HCT116 (cell line): ENCODE data around the gene DET1. TPM values are rescaled to one million over a fixed set of nuclear protein-coding genes. Genes with fewer than 3 reads are reported as not detected.

Source experiments
- ATAC-seq: fragments of 200-7000 bp; cut with Tn5 transposase; 2 replicates; pipeline ENCODE4 v1.9.1; 2020; ENCODE audit warnings: mild to moderate bottlenecking, moderate library complexity
- BruUV-seq: library from RNA; stranded (reverse); fragments of 400-500 nt; replicated peaks from 2 replicates; lab custom pipeline; 2021; lab: Mats Ljungman, UMichigan
- CTCF ChIA-PET: fragments of 300-600 bp; sonication (Branson Sonifier 250); formaldehyde crosslinking; loops from one replicate; lab custom pipeline; 2021; ENCODE audit warnings: antibody characterized with exemption; lab: Charles Lee
- POLR2A ChIA-PET: fragments of 300-600, 350-600 bp; sonication (Branson Sonifier 250); formaldehyde crosslinking; loops from one replicate; lab custom pipeline; 2021; ENCODE audit warnings: antibody characterized with exemption; lab: Charles Lee
- RAD21 ChIA-PET, 2 experiments: fragments of 300-600 bp; sonication (Branson Sonifier 250); formaldehyde crosslinking; loops; one replicate each; lab custom pipeline; 2023; ENCODE audit warnings: low total read pairs in 2 of 2; ENCODE audit not compliant: uncharacterized antibody in 2 of 2, unreplicated experiment in 2 of 2, low non-redundant PET in 1 of 2; lab: Charles Lee
- DNase-seq: peaks from one replicate; pipeline ENCODE4 v3.0.0-alpha.2; 2010; ENCODE audit warnings: low read depth, low spot score
- H2AFZ ChIP-seq: fragments of 200-600 bp; shearing (Covaris generic), sonication (generic); 2 replicates; pipeline ENCODE4 v1.6.1; 2017; ENCODE audit warnings: low read depth, mixed run types, mixed read lengths, antibody characterized with exemption, low read length; ENCODE audit not compliant: poor library complexity, severe bottlenecking
- H3K27ac ChIP-seq: 2 replicates; pipeline ENCODE4 v1.5.1; 2012; ENCODE audit warnings: low read depth, low read length
- H3K27me3 ChIP-seq: fragments of 200-600 bp; sonication (generic); 2 replicates; pipeline ENCODE4 v1.6.1; 2016; ENCODE audit warnings: mixed run types, low read length, mixed read lengths; ENCODE audit not compliant: insufficient read depth
- H3K36me3 ChIP-seq, 2 experiments: fragments of 200-500 bp in 1 of 2; fragments of 200-600 bp in 1 of 2; sonication (Bioruptor generic) in 1 of 2; sonication (generic) in 1 of 2; 2 replicates each; pipeline versions ENCODE4 v1.5.1 to v1.6.1; 2014 to 2016; ENCODE audit warnings: low read length in 2 of 2, inconsistent platforms in 1 of 2, mixed read lengths in 1 of 2, mixed run types in 1 of 2; ENCODE audit not compliant: insufficient read depth in 2 of 2, control insufficient read depth in 1 of 2
- H3K4me1 ChIP-seq, 2 experiments: fragments of 200-600 bp in 1 of 2; sonication (generic) in 1 of 2; 2 replicates each; pipeline versions ENCODE4 v1.5.1 to v1.6.1; 2012 to 2017; ENCODE audit warnings: low read length in 2 of 2, inconsistent platforms in 1 of 2, mild to moderate bottlenecking in 1 of 2, mixed read lengths in 1 of 2, mixed run types in 1 of 2, moderate library complexity in 1 of 2; ENCODE audit not compliant: insufficient read depth in 2 of 2, control insufficient read depth in 1 of 2
- H3K4me2 ChIP-seq: fragments of 200-600 bp; sonication (generic); 2 replicates; pipeline ENCODE4 v1.6.1; 2017; ENCODE audit warnings: mixed run types, low read length, mixed read lengths
- H3K4me3 ChIP-seq, 2 experiments: fragments of 200-600 bp in 1 of 2; sonication (generic) in 1 of 2; replicated peaks in 1 of 2; 2 replicates each; pipeline ENCODE4 v1.5.1; 2011 to 2016; ENCODE audit warnings: low read length in 2 of 2, control low read depth in 1 of 2, low read depth in 1 of 2, mild to moderate bottlenecking in 1 of 2, mixed read lengths in 1 of 2, mixed run types in 1 of 2
- H3K79me2 ChIP-seq: fragments of 200-600 bp; sonication (generic); 2 replicates; pipeline ENCODE4 v1.6.1; 2017; ENCODE audit warnings: mild to moderate bottlenecking, mixed run types, low read length, moderate library complexity, mixed read lengths; ENCODE audit not compliant: insufficient read depth
- H3K9ac ChIP-seq: fragments of 200-600 bp; sonication (generic); 2 replicates; pipeline ENCODE4 v1.6.1; 2016; ENCODE audit warnings: low read length, mixed read lengths
- H3K9me2 ChIP-seq: fragments of 200-600 bp; sonication (generic), shearing (Covaris generic); 2 replicates; pipeline ENCODE4 v1.6.1; 2017; ENCODE audit warnings: mixed run types, mild to moderate bottlenecking, moderate library complexity; ENCODE audit not compliant: insufficient read depth
- H3K9me3 ChIP-seq, 2 experiments: fragments of 200-500 bp in 1 of 2; fragments of 200-600 bp in 1 of 2; sonication (Bioruptor generic) in 1 of 2; sonication (generic) in 1 of 2; 2 replicates each; pipeline ENCODE4 v1.6.1; 2014 to 2017; ENCODE audit warnings: low read length in 2 of 2, mixed read lengths in 2 of 2, inconsistent platforms in 1 of 2, low read depth in 1 of 2, mild to moderate bottlenecking in 1 of 2, mixed run types in 1 of 2, moderate library complexity in 1 of 2; ENCODE audit not compliant: control insufficient read depth in 1 of 2, insufficient read depth in 1 of 2
- H4K20me1 ChIP-seq: fragments of 200-600 bp; sonication (generic), shearing (Covaris generic); 2 replicates; pipeline ENCODE4 v1.6.1; 2017; ENCODE audit warnings: mixed run types, mild to moderate bottlenecking, moderate library complexity; ENCODE audit not compliant: insufficient read depth
- CBX3 ChIP-seq: IDR thresholded peaks from 2 replicates; pipeline ENCODE4 v1.6.1; 2012; ENCODE audit warnings: low read depth
- CEBPB ChIP-seq: IDR thresholded peaks from 2 replicates; pipeline ENCODE4 v1.6.1; 2012; ENCODE audit warnings: low read depth
- ELF1 ChIP-seq: IDR thresholded peaks from 2 replicates; pipeline ENCODE4 v1.6.1; 2012; ENCODE audit warnings: low read depth, borderline replicate concordance
- EZH2 ChIP-seq: fragments of 200-600 bp; sonication (generic); IDR thresholded peaks from 2 replicates; pipeline ENCODE4 v1.6.1; 2017; ENCODE audit warnings: antibody characterized with exemption, mixed run types
- EZH2phosphoT487 ChIP-seq: fragments of 200-600 bp; IDR thresholded peaks from 2 replicates; pipeline ENCODE4 v1.6.1; 2018; ENCODE audit warnings: antibody characterized with exemption, borderline replicate concordance
- FOSL1 ChIP-seq: IDR thresholded peaks from 2 replicates; pipeline ENCODE4 v1.6.1; 2012; ENCODE audit warnings: low read depth
- POLR2A ChIP-seq: IDR thresholded peaks from 2 replicates; pipeline ENCODE4 v1.7.0; 2011; ENCODE audit warnings: borderline replicate concordance; ENCODE audit not compliant: insufficient read depth, insufficient read length; ENCODE audit errors: extremely low read depth
- RAD21 ChIP-seq: IDR thresholded peaks from 2 replicates; pipeline ENCODE4 v1.6.1; 2012; ENCODE audit warnings: low read depth, mild to moderate bottlenecking
- SIN3A ChIP-seq: IDR thresholded peaks from 2 replicates; pipeline ENCODE4 v1.6.1; 2012; ENCODE audit warnings: low read depth
- SRF ChIP-seq: IDR thresholded peaks from 2 replicates; pipeline ENCODE4 v1.6.1; 2012; ENCODE audit warnings: low read depth
- ZFX ChIP-seq: fragments of 450-650 bp; IDR thresholded peaks from 2 replicates; pipeline ENCODE4 v1.6.1; 2017
- ZNF274 ChIP-seq: fragments of 200-500 bp; sonication (Bioruptor generic); IDR thresholded peaks from 2 replicates; pipeline ENCODE4 v1.6.1; 2014; ENCODE audit warnings: mild to moderate bottlenecking, low read depth, low read length, inconsistent platforms
- intact Hi-C: fragments of 100-400 bp; cut with micrococcal nuclease; formaldehyde crosslinking; loops from 2 replicates; pipeline ENCODE4 v1.10.0; 2022
- total RNA-seq: library from RNA; stranded (reverse); gene quantifications from one replicate; pipeline ENCODE4 v1.2.1, GENCODE V29; 2021; ENCODE audit not compliant: unreplicated experiment
- TF ChIP-seq, protein P1 (sequence below): IDR thresholded peaks from 2 replicates; pipeline ENCODE4 v1.6.1; 2011; ENCODE audit warnings: mild to moderate bottlenecking, low read length, moderate library complexity; ENCODE audit not compliant: insufficient replicate concordance; ENCODE audit errors: extremely low read depth
- TF ChIP-seq, protein P2 (sequence below): IDR thresholded peaks from 2 replicates; pipeline ENCODE4 v1.6.1; 2012

DET1 gene
- total RNA-seq, 1 experiment from 2014 or later: 2.5 TPM

DNA sequence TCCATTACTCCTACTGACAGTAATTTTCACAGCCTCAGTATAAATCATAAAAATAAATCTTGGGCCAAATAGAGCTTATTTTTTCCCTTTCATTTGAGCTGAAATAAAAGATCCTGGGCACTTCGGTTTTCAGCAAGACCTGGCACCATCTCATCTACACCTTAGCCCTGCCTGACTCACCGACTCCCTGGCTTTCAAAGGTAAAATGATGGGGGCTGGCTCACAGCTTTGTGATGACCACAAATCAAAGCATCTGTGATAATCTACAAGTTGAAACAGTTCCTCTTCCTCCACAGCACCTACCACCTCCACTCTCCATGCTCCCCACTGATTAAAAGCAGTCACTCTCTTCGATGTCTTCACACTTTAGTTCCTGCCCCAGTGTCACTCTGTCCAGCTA, 27.6 kb downstream of the DET1 start:
- CTCF ChIA-PET: no interaction called here

More for the DNA sequence above, 27.6 kb downstream of the DET1 start:
- DNase-seq (no peak), ATAC-seq (no peak)
- Histone ChIP-seq H3K27ac (no peak overlapping the region), H3K36me3 (no peaks in the 10 kb centered on the region), H4K20me1 (no peaks in the 10 kb centered on the region), H2AFZ (no peak overlapping the region), H3K9me3 (no peaks in the 10 kb centered on the region), H3K27me3 (no peaks in the 10 kb centered on the region), H3K79me2 (no peaks in the 10 kb centered on the region), H3K4me1 (no peaks in the 10 kb centered on the region), H3K4me2 (no peak overlapping the region), H3K9me2 (no peaks in the 10 kb centered on the region), H3K9ac (no peak overlapping the region), H3K4me3 (no peak overlapping the region)
- RAD21 ChIA-PET: no interaction called here
- no TSS peak for BruUV-seq
- POLR2A ChIA-PET: no interaction called here
- intact Hi-C loops: no loop called here
- TF ChIP-seq CEBPB: no peak
- TF ChIP-seq, protein P1, sequence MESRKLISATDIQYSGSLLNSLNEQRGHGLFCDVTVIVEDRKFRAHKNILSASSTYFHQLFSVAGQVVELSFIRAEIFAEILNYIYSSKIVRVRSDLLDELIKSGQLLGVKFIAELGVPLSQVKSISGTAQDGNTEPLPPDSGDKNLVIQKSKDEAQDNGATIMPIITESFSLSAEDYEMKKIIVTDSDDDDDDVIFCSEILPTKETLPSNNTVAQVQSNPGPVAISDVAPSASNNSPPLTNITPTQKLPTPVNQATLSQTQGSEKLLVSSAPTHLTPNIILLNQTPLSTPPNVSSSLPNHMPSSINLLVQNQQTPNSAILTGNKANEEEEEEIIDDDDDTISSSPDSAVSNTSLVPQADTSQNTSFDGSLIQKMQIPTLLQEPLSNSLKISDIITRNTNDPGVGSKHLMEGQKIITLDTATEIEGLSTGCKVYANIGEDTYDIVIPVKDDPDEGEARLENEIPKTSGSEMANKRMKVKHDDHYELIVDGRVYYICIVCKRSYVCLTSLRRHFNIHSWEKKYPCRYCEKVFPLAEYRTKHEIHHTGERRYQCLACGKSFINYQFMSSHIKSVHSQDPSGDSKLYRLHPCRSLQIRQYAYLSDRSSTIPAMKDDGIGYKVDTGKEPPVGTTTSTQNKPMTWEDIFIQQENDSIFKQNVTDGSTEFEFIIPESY: no peak
- no peak for TF ChIP-seq EZH2
- TF ChIP-seq, protein P2, sequence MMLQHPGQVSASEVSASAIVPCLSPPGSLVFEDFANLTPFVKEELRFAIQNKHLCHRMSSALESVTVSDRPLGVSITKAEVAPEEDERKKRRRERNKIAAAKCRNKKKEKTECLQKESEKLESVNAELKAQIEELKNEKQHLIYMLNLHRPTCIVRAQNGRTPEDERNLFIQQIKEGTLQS: no peak
- TF ChIP-seq SIN3A: no peak
- no peak for TF ChIP-seq EZH2phosphoT487
- TF ChIP-seq ZFX: no peak
- TF ChIP-seq CBX3: no peak
- TF ChIP-seq SRF: no peak
- no peak for TF ChIP-seq RAD21
- TF ChIP-seq FOSL1: no peak
- no peak for TF ChIP-seq ELF1
- no peak for TF ChIP-seq POLR2A
- no peak for TF ChIP-seq ZNF274
